ENCODE data around the gene ZNF831.

The ZNF831 gene

DNA sequence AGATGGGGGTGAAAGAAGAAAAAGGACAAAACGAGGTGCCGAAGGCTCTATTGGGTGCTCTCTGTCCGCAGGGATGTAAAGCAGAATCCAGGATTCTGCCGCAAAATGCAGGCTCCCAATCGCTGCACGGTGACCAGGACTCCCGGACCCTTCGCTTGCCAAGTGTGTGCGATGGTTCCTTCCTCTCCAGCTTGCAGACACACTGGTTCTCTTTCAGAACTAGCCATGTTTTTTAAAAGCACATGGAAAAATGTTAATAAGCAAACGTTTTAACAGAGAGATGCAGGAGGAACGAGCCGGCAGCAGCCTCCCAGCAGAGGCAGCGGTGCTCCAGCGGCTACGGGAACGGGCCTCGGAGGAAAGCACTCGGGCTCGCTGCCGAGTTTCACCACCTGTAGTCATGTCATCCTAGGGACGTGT, 59.6 kb downstream of the ZNF831 start:
- 57% methylated on average over 17 of the region's 21 CpGs for WGBS
- Histone ChIP-seq H3K27ac (ENCODE audit: low read length, poor library complexity, severe bottlenecking) (no peak overlapping the region), H2AK5ac (ENCODE audit: low read length, severe bottlenecking) (no peak overlapping the region), H3K27me3 (ENCODE audit: control insufficient read depth in 1 of 2, insufficient read depth in 1 of 2, low read length in 2 of 2) (peaks cover 51 to 63% of the 10 kb centered on the region in 2 experiments), H2BK15ac (ENCODE audit: low read depth, poor library complexity, severe bottlenecking) (no peak overlapping the region), H3K79me1 (replicated peaks; ENCODE audit: low read length, poor library complexity, severe bottlenecking) (no peaks in the 10 kb centered on the region), H2BK120ac (ENCODE audit: low read depth, low read length) (no peak overlapping the region), H3K4me3 (ENCODE audit: insufficient read depth in 1 of 2, low read depth in 1 of 2, low read length in 2 of 2) (peak overlapping the region in 1 of 2 experiments; percentile 72), H3K23ac (ENCODE audit: low read length in 2 of 2) (no peak overlapping the region), H2BK12ac (ENCODE audit: low read length in 2 of 2) (no peak overlapping the region), H4K91ac (ENCODE audit: low read length) (no peak overlapping the region), H3K18ac (ENCODE audit: low read depth in 1 of 2, low read length in 2 of 2) (no peak overlapping the region), H3K36me3 (ENCODE audit: control insufficient read depth in 1 of 2, insufficient read depth in 2 of 2, low read depth in 1 of 2, low read length in 2 of 2) (no peaks in the 10 kb centered on the region), H3K9ac (ENCODE audit: low read length) (peak overlapping the region; percentile 56), H3K4me2 (ENCODE audit: low read length, poor library complexity, severe bottlenecking) (no peak overlapping the region), H2AFZ (ENCODE audit: low read depth, low read length) (no peak overlapping the region), H2BK5ac (ENCODE audit: low read depth, low read length, poor library complexity, severe bottlenecking) (no peak overlapping the region), H3K14ac (ENCODE audit: low read length in 2 of 2) (no peak overlapping the region), H4K8ac (ENCODE audit: low read length) (no peak overlapping the region), H3K4ac (ENCODE audit: low read depth in 1 of 2, low read length in 2 of 2) (no peak overlapping the region), H3K9me3 (ENCODE audit: control insufficient read depth, low read length) (no peaks in the 10 kb centered on the region), H3K4me1 (ENCODE audit: control insufficient read depth, insufficient read depth, low read depth, low read length) (peaks cover 7% of the 10 kb centered on the region)
- DNase-seq = no peak

DNA sequence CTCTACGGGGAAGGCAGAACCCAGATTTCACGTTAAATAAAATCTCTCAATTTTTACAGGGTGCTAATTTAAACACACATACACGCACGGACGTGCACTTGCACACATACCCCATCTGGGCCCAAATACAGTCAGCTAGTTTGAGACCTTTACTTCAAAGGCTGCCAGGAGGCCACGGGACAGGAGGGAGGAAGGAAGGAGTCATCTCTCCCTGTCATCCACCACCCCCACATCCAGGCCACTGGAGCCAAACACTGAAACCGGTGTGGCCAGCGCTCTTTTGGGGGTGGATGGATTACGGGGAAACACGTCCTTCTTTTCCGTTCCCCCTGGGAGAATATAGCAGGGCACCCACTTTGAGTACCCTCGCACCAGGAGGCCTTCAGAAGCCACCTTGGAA, 60.1 kb downstream of the ZNF831 start:
- Histone ChIP-seq H2BK5ac (ENCODE audit: low read depth, low read length, poor library complexity, severe bottlenecking) (no peak overlapping the region), H3K18ac (ENCODE audit: low read depth in 1 of 2, low read length in 2 of 2) (no peak overlapping the region), H3K9me3 (ENCODE audit: control insufficient read depth, low read length) (no peaks in the 10 kb centered on the region), H2AFZ (ENCODE audit: low read depth, low read length) (no peak overlapping the region), H3K27me3 (ENCODE audit: control insufficient read depth in 1 of 2, insufficient read depth in 1 of 2, low read length in 2 of 2) (peaks cover 51 to 63% of the 10 kb centered on the region in 2 experiments), H2BK12ac (ENCODE audit: low read length in 2 of 2) (no peak overlapping the region), H4K8ac (ENCODE audit: low read length) (no peak overlapping the region), H3K4ac (ENCODE audit: low read depth in 1 of 2, low read length in 2 of 2) (no peak overlapping the region), H3K4me1 (ENCODE audit: control insufficient read depth, insufficient read depth, low read depth, low read length) (peaks cover 7% of the 10 kb centered on the region), H3K27ac (ENCODE audit: low read length, poor library complexity, severe bottlenecking) (no peak overlapping the region), H3K4me3 (ENCODE audit: insufficient read depth in 1 of 2, low read depth in 1 of 2, low read length in 2 of 2) (no peak overlapping the region), H2AK5ac (ENCODE audit: low read length, severe bottlenecking) (no peak overlapping the region), H2BK15ac (ENCODE audit: low read depth, poor library complexity, severe bottlenecking) (no peak overlapping the region), H3K79me1 (replicated peaks; ENCODE audit: low read length, poor library complexity, severe bottlenecking) (no peaks in the 10 kb centered on the region), H2BK120ac (ENCODE audit: low read depth, low read length) (no peak overlapping the region), H3K36me3 (ENCODE audit: control insufficient read depth in 1 of 2, insufficient read depth in 2 of 2, low read depth in 1 of 2, low read length in 2 of 2) (no peaks in the 10 kb centered on the region), H4K91ac (ENCODE audit: low read length) (no peak overlapping the region), H3K14ac (ENCODE audit: low read length in 2 of 2) (no peak overlapping the region), H3K4me2 (ENCODE audit: low read length, poor library complexity, severe bottlenecking) (no peak overlapping the region), H3K9ac (ENCODE audit: low read length) (no peak overlapping the region), H3K23ac (ENCODE audit: low read length in 2 of 2) (no peak overlapping the region)
- WGBS = 96% methylated on average over 7 of the region's 12 CpGs
- DNase-seq = no peak

DNA sequence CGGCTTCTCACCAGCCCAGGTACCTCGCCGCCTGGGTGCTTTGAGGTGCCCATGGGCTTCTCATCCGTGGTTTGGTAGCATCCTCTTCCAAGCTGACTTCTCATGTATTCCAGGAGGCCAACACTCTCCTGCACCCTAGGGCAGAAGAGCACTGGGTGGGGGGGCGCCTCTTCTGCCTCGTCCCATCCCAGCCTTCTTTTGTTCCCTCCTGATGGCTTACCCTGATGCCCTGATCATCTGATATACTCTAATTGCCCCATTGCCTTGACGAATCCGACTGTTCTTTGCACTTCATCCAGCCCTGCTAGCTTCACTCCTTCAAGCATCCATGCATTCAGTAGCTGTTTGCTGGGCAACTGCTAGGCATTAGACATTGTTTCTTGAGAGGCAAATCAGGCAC, 60.6 kb downstream of the ZNF831 start:
- no peak overlapping the region for H4K91ac ChIP-seq (ENCODE audit: low read length)
- no peak overlapping the region for H3K4me2 ChIP-seq (ENCODE audit: low read length, poor library complexity, severe bottlenecking)
- H2AFZ ChIP-seq (ENCODE audit: low read depth, low read length) = no peak overlapping the region
- peaks cover 47 to 64% of the 10 kb centered on the region in 2 experiments for H3K27me3 ChIP-seq (ENCODE audit: control insufficient read depth in 1 of 2, insufficient read depth in 1 of 2, low read length in 2 of 2)
- no peaks in the 10 kb centered on the region for H3K36me3 ChIP-seq (ENCODE audit: control insufficient read depth in 1 of 2, insufficient read depth in 2 of 2, low read depth in 1 of 2, low read length in 2 of 2)
- H2BK5ac ChIP-seq (ENCODE audit: low read depth, low read length, poor library complexity, severe bottlenecking) = no peak overlapping the region
- peaks cover 2% of the 10 kb centered on the region for H3K9me3 ChIP-seq (ENCODE audit: control insufficient read depth, low read length)
- no peak overlapping the region for H4K8ac ChIP-seq (ENCODE audit: low read length)
- no peak overlapping the region for H3K18ac ChIP-seq (ENCODE audit: low read depth in 1 of 2, low read length in 2 of 2)
- H3K79me1 ChIP-seq (replicated peaks; ENCODE audit: low read length, poor library complexity, severe bottlenecking) = no peaks in the 10 kb centered on the region
- no peak for DNase-seq
- no peak overlapping the region for H2AK5ac ChIP-seq (ENCODE audit: low read length, severe bottlenecking)
- no peak overlapping the region for H2BK120ac ChIP-seq (ENCODE audit: low read depth, low read length)
- H2BK12ac ChIP-seq (ENCODE audit: low read length in 2 of 2) = no peak overlapping the region
- H2BK15ac ChIP-seq (ENCODE audit: low read depth, poor library complexity, severe bottlenecking) = no peak overlapping the region
- H3K27ac ChIP-seq (ENCODE audit: low read length, poor library complexity, severe bottlenecking) = no peak overlapping the region
- no peak overlapping the region for H3K23ac ChIP-seq (ENCODE audit: low read length in 2 of 2)
- no peak overlapping the region for H3K4ac ChIP-seq (ENCODE audit: low read depth in 1 of 2, low read length in 2 of 2)
- peaks cover 7% of the 10 kb centered on the region for H3K4me1 ChIP-seq (ENCODE audit: control insufficient read depth, insufficient read depth, low read depth, low read length)
- H3K9ac ChIP-seq (ENCODE audit: low read length) = no peak overlapping the region
- no peak overlapping the region for H3K4me3 ChIP-seq (ENCODE audit: insufficient read depth in 1 of 2, low read depth in 1 of 2, low read length in 2 of 2)
- 84% methylated on average over 8 of the region's 8 CpGs for WGBS
- H3K14ac ChIP-seq (ENCODE audit: low read length in 2 of 2) = no peak overlapping the region

DNA sequence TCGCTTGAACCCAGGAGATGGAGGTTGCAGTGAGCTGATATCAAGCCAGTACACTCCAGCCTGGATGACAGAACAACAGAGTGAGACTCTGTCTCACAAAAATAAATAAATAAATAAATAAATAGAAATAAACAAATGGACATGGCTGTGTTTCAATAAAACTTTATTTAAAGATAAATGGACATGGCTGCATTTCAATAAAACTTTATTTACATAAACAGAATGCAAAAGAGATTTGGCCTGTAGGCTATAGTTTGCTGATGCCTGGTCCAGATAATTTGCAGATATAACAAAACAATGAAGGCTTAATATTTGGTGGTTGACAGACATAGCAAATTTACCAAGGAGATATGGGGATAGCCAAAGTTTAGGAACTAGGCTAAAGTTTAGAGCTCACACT, 66.8 kb downstream of the ZNF831 start:
- H4K91ac ChIP-seq (ENCODE audit: low read length) = no peak overlapping the region
- peaks cover 2% of the 10 kb centered on the region for H3K9me3 ChIP-seq (ENCODE audit: control insufficient read depth, low read length)
- no peak overlapping the region for H2BK15ac ChIP-seq (ENCODE audit: low read depth, poor library complexity, severe bottlenecking)
- H4K8ac ChIP-seq (ENCODE audit: low read length) = no peak overlapping the region
- DNase-seq = no peak
- H3K18ac ChIP-seq (ENCODE audit: low read depth in 1 of 2, low read length in 2 of 2) = no peak overlapping the region
- no peak overlapping the region for H2AK5ac ChIP-seq (ENCODE audit: low read length, severe bottlenecking)
- no peak overlapping the region for H3K23ac ChIP-seq (ENCODE audit: low read length in 2 of 2)
- no peaks in the 10 kb centered on the region for H3K4me1 ChIP-seq (ENCODE audit: control insufficient read depth, insufficient read depth, low read depth, low read length)
- no peak overlapping the region for H2BK5ac ChIP-seq (ENCODE audit: low read depth, low read length, poor library complexity, severe bottlenecking)
- no peaks in the 10 kb centered on the region for H3K36me3 ChIP-seq (ENCODE audit: control insufficient read depth in 1 of 2, insufficient read depth in 2 of 2, low read depth in 1 of 2, low read length in 2 of 2)
- no peak overlapping the region for H2AFZ ChIP-seq (ENCODE audit: low read depth, low read length)
- no peaks in the 10 kb centered on the region for H3K79me1 ChIP-seq (replicated peaks; ENCODE audit: low read length, poor library complexity, severe bottlenecking)
- H3K27ac ChIP-seq (ENCODE audit: low read length, poor library complexity, severe bottlenecking) = no peak overlapping the region
- H3K4me3 ChIP-seq (ENCODE audit: insufficient read depth in 1 of 2, low read depth in 1 of 2, low read length in 2 of 2) = no peak overlapping the region
- no CpG with 5 or more reads among the region's 1 CpG for WGBS
- H3K4ac ChIP-seq (ENCODE audit: low read depth in 1 of 2, low read length in 2 of 2) = no peak overlapping the region
- H3K27me3 ChIP-seq (ENCODE audit: control insufficient read depth in 1 of 2, insufficient read depth in 1 of 2, low read length in 2 of 2) = peaks cover 5 to 47% of the 10 kb centered on the region in 2 experiments
- no peak overlapping the region for H3K9ac ChIP-seq (ENCODE audit: low read length)
- no peak overlapping the region for H2BK12ac ChIP-seq (ENCODE audit: low read length in 2 of 2)
- H2BK120ac ChIP-seq (ENCODE audit: low read depth, low read length) = no peak overlapping the region
- H3K14ac ChIP-seq (ENCODE audit: low read length in 2 of 2) = no peak overlapping the region
- H3K4me2 ChIP-seq (ENCODE audit: low read length, poor library complexity, severe bottlenecking) = no peak overlapping the region
